PC-3 (cell line): ENCODE data around the gene GPC5.

ENCODE experiments used
- EZH2 ChIP-seq: fragments of 300-600 bp; sonication (generic); IDR thresholded peaks from one replicate; pipeline ENCODE4 v1.6.1; 2017; ENCODE audit warnings: antibody characterized with exemption, mild to moderate bottlenecking, low read length; ENCODE audit not compliant: unreplicated experiment
- EZH2phosphoT487 ChIP-seq: fragments of 300-600 bp; sonication (generic); IDR thresholded peaks from 2 replicates; pipeline ENCODE4 v1.6.1; 2018; ENCODE audit warnings: mild to moderate bottlenecking, antibody characterized with exemption, low read length, borderline replicate concordance
- TF ChIP-seq, protein P1 (sequence below): fragments of 300-600 bp; sonication (generic); conservative IDR thresholded peaks from 2 replicates; pipeline ENCODE4 v1.5.1; 2017; ENCODE audit warnings: antibody characterized with exemption, low read depth, mild to moderate bottlenecking, low read length

DNA sequence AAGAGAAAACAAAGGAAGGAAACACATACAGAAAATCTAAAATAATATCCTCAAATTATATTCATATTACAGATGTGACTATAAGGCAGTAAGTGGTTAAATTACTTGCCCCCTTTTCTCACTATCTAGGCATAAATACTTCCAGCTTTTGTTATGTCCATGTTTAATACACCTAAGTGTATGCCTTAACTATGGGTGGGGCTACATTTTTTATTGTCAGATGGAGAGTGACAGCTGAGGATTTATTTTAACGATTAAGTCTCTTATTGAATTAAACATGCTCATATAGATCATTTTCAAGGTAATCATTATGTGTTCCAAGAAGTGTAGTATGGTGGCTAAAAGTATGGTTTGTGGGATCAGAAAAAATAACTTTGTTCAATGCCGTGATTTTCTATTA, 909.3 kb downstream of the GPC5 start:
- TF ChIP-seq, protein P1, sequence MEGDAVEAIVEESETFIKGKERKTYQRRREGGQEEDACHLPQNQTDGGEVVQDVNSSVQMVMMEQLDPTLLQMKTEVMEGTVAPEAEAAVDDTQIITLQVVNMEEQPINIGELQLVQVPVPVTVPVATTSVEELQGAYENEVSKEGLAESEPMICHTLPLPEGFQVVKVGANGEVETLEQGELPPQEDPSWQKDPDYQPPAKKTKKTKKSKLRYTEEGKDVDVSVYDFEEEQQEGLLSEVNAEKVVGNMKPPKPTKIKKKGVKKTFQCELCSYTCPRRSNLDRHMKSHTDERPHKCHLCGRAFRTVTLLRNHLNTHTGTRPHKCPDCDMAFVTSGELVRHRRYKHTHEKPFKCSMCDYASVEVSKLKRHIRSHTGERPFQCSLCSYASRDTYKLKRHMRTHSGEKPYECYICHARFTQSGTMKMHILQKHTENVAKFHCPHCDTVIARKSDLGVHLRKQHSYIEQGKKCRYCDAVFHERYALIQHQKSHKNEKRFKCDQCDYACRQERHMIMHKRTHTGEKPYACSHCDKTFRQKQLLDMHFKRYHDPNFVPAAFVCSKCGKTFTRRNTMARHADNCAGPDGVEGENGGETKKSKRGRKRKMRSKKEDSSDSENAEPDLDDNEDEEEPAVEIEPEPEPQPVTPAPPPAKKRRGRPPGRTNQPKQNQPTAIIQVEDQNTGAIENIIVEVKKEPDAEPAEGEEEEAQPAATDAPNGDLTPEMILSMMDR: no peak
- TF ChIP-seq EZH2phosphoT487 (no peak), EZH2 (no peak)
